Germinal center (tissue), 1 donor: ENCODE data around the gene SEMA3G.

Source experiments
- DNase-seq: peaks from one replicate; pipeline ENCODE4 v3.0.0; 2012; ENCODE audit warnings: mixed read lengths, low spot score

Gene SEMA3G

GRCh38 chr3:52479037-52479876 is 34.4 kb upstream of the SEMA3G start:
- DNase-seq = no peak

GRCh38 chr3:52477796-52478095 is 32.8 kb upstream of the SEMA3G start:
- DNase-seq = no peak

- DNase-seq = no peak
These were observed 32.3 kb upstream of the SEMA3G start for GRCh38 chr3:52477076-52477795.

- no peak for DNase-seq
These were observed 28.1 kb upstream of the SEMA3G start for GRCh38 chr3:52473026-52473425.

- DNase-seq = no peak
These were observed 27.5 kb upstream of the SEMA3G start for GRCh38 chr3:52472239-52473000.

GRCh38 chr3:52471371-52472238 is 26.7 kb upstream of the SEMA3G start:
- DNase-seq = no peak

GRCh38 chr3:52470920-52471319 is 26.0 kb upstream of the SEMA3G start:
- DNase-seq = no peak

DNA sequence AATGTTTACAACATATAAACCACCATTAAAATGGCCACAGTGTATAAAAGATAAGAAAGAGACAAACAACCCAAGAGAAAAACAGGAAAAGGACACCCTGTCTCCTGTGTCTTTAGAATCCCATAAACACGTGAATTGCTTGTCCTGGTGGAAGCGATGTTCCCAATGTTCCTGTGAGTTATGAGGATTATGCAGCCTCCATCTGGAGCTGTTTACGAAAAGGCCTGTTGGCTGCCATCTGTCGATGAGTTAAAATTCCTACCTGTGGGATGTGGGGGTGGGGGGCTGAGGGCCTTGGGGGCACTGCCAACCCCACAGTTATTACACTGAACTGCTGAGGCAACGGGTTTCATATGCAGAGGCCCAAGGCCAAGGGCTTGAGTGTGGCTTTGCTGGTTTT is 24.1 kb upstream of the SEMA3G start:
- DNase-seq = no peak

- no peak for DNase-seq
These were observed 23.4 kb upstream of the SEMA3G start for GRCh38 chr3:52468336-52468735.

- no peak for DNase-seq
These were observed 18.5 kb upstream of the SEMA3G start for GRCh38 chr3:52463416-52463815.

DNA sequence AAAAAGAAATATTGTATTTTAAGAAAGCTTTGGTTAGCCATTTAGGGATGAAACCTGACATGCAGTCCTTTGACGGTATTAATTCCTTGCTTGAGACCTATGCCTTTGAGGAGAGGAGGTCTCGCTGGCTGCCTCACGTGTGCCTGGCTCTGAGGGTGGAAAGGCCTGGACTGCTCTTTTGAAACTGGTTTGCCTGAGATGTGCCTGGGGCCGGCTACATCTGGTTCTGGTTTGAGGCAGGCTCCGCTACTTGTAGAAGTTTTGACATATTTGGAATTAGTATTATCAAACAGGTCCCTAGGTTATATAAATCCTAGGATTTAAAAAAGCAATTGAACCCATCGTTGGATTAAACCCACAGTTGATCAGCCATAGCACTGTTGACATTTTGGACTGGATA is 17.0 kb upstream of the SEMA3G start:
- DNase-seq = no peak

- no peak for DNase-seq
These were observed 14.1 kb upstream of the SEMA3G start for GRCh38 chr3:52458770-52459545.

- DNase-seq = no peak
These were observed 13.3 kb upstream of the SEMA3G start for GRCh38 chr3:52458031-52458760.

- DNase-seq = no peak
These were observed 11.9 kb upstream of the SEMA3G start for GRCh38 chr3:52456800-52457183.

- DNase-seq = no peak
These were observed 11.4 kb upstream of the SEMA3G start for GRCh38 chr3:52456169-52456799.

GRCh38 chr3:52455283-52456168 is 10.6 kb upstream of the SEMA3G start, which contains the start of gene NISCH:
Gene NISCH (plus strand): TSS chr3:52455604. CDS start chr3:52455642, 38 bp downstream.
- peak; percentile 96 for DNase-seq

DNA sequence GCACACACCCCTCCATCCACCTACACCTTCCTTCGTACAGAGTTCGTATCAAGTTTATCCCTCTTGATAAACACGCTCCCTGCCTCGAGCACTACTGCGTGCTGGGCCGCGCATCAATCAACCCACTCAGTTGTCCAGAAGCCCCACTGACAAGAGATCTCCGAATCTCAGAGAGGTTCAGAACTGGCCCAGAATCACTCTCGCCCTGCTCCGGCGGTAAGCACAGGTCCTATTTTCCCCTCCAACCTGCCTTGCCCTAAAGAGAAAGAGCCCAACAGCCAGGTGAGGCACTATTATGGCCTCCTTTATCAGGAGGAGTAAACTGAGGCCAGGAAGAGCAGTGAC is 10.0 kb upstream of the SEMA3G start:
- no peak for DNase-seq

GRCh38 chr3:52454250-52454937 is 9.5 kb upstream of the SEMA3G start:
- no peak for DNase-seq
